ENCODE data around the gene BAHCC1. TPM values are rescaled to one million over a fixed set of nuclear protein-coding genes. Genes with fewer than 3 reads are reported as not detected.

Gene BAHCC1
- total and polyA plus RNA-seq, 2 donors (not counting 3 experiments of a cell fraction or from before 2014, with no cell fraction given) = 4.7 to 11.6 TPM

- FAIRE-seq (no peak), DNase-seq (ENCODE audit: low read depth, low spot score) (no peak)
- Histone ChIP-seq H2AFZ (ENCODE audit: low read depth, low read length) (no peak overlapping the region), H3K4me3 (replicated peaks in 1 of 3; ENCODE audit: insufficient read depth in 1 of 3, low read depth in 1 of 3, low read length in 3 of 3) (no peak overlapping the region), H3K9me3 (replicated peaks; ENCODE audit: control insufficient read depth, insufficient read depth, low read length) (no peaks in the 10 kb centered on the region), H3K36me3 (ENCODE audit: control insufficient read depth in 2 of 2, extremely low read depth in 1 of 2, insufficient read depth in 2 of 2, low read length in 2 of 2) (peaks cover 0 to 4% of the 10 kb centered on the region in 2 experiments), H3K4me2 (ENCODE audit: insufficient read depth, low read length) (no peak overlapping the region), H4K20me1 (replicated peaks; ENCODE audit: control insufficient read depth, extremely low read depth, insufficient read depth, low read length) (no peaks in the 10 kb centered on the region), H3K4me1 (ENCODE audit: control insufficient read depth, extremely low read depth, insufficient read depth, low read length) (peaks cover 38% of the 10 kb centered on the region), H3K79me2 (ENCODE audit: control insufficient read depth, insufficient read depth, low read length) (peaks cover 15% of the 10 kb centered on the region), H3K9me1 (replicated peaks; ENCODE audit: control insufficient read depth, extremely low read depth, insufficient read depth, low read length) (no peaks in the 10 kb centered on the region), H3K27ac (ENCODE audit: insufficient read depth, low read depth, low read length) (no peak overlapping the region), H3K9ac (replicated peaks; ENCODE audit: extremely low read depth, insufficient read depth, low read length) (no peak overlapping the region), H3K27me3 (ENCODE audit: control insufficient read depth in 2 of 2, insufficient read depth in 2 of 2, low read length in 2 of 2) (no peaks in the 10 kb centered on the region)
- intact Hi-C loops (cut with micrococcal nuclease) = no loop called here
- dilution Hi-C loops (cut with MboI; ENCODE audit: extremely low pct_ligation_motif_present, low sequenced_read_pairs) = no loop called here
- BruUV-seq (replicated peaks) = no TSS peak
- ChIA-PET POLR2A (no interaction called here), CTCF (interaction anchor here (2.7 kb wide), 1 partner anchor 94 kb away, joined by 13 read pairs; no protein-coding TSS in a partner anchor)
- TF ChIP-seq JUN (IDR thresholded peaks at IDR 0.05; ENCODE audit: borderline replicate concordance, insufficient read depth, insufficient read length, low read depth) (no peak), CTCF (IDR thresholded peaks at IDR 0.05; ENCODE audit: extremely low read depth in 1 of 2, insufficient read depth in 1 of 2, low read depth in 1 of 2, low read length in 2 of 2) (no peak), POLR2AphosphoS5 (IDR thresholded peaks at IDR 0.05; ENCODE audit: insufficient read depth, low read depth, low read length) (no peak), GATA2 (IDR thresholded peaks at IDR 0.05; ENCODE audit: insufficient read depth, insufficient read length, low read depth, low read length) (no peak), FOS (IDR thresholded peaks at IDR 0.05; ENCODE audit: borderline replicate concordance, insufficient read depth, low read length) (no peak), POLR2A (IDR thresholded peaks at IDR 0.05; ENCODE audit: low read depth, low read length) (no peak), MYC (IDR thresholded peaks at IDR 0.05; ENCODE audit: low read depth, low read length) (no peak), EZH2 (IDR thresholded peaks at IDR 0.05; ENCODE audit: borderline replicate concordance, low read depth, low read length, severe bottlenecking) (no peak)
- TF ChIP-seq, protein P1, sequence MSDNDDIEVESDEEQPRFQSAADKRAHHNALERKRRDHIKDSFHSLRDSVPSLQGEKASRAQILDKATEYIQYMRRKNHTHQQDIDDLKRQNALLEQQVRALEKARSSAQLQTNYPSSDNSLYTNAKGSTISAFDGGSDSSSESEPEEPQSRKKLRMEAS (IDR thresholded peaks at IDR 0.05; ENCODE audit: insufficient read depth, insufficient read length) = no peak
Observed at GRCh38 chr17:81390029-81390872, 5.0 kb upstream of the BAHCC1 start.

Measured in endothelial cell of umbilical vein (primary cell).